HepG2 (cell line): ENCODE measurements around the gene MKS1. TPM values are rescaled to one million over a fixed set of nuclear protein-coding genes. Genes with fewer than 3 reads are reported as not detected.

ENCODE experiments used
- ADNP ChIP-seq: sonication (generic); formaldehyde crosslinking; IDR thresholded peaks from 2 replicates; pipeline ENCODE4 v1.4.0; 2020; ENCODE audit warnings: missing genetic modification reagents
- ARID2 ChIP-seq: sonication (generic); formaldehyde crosslinking; IDR thresholded peaks from 2 replicates; pipeline ENCODE4 v1.8.1; 2022; ENCODE audit warnings: mild to moderate bottlenecking, missing genetic modification reagents, borderline replicate concordance
- FOXC1 ChIP-seq: sonication (generic); formaldehyde crosslinking; IDR thresholded peaks from 2 replicates; pipeline ENCODE4 v1.8.0; 2022; ENCODE audit warnings: mild to moderate bottlenecking, missing genetic modification reagents, borderline replicate concordance
- HDAC1 ChIP-seq: sonication (generic); formaldehyde crosslinking; IDR thresholded peaks from 2 replicates; pipeline ENCODE4 v1.5.1; 2020; ENCODE audit warnings: mild to moderate bottlenecking, missing genetic modification reagents
- HDAC6 ChIP-seq: fragments of 200-600 bp; sonication (generic); IDR thresholded peaks from 2 replicates; pipeline ENCODE4 v1.7.0; 2017; ENCODE audit warnings: mild to moderate bottlenecking, antibody characterized with exemption, low read length, low read depth
- HHEX ChIP-seq: IDR thresholded peaks from 2 replicates; pipeline ENCODE4 v1.6.1; 2016; ENCODE audit warnings: control low read depth
- JUND ChIP-seq: sonication (generic); formaldehyde crosslinking; IDR thresholded peaks from 2 replicates; pipeline ENCODE4 v1.8.0; 2022; ENCODE audit warnings: mild to moderate bottlenecking, missing genetic modification reagents
- MAFK ChIP-seq, 2 experiments: IDR thresholded peaks in 1 of 2; conservative IDR thresholded peaks in 1 of 2; 2 replicates each; pipeline ENCODE4 v1.6.1; 2011; ENCODE audit warnings: improper control_type of control experiment in 2 of 2, low read length in 2 of 2
- MAZ ChIP-seq, 2 experiments: sonication (generic) in 1 of 2; formaldehyde crosslinking in 1 of 2; IDR thresholded peaks; 2 replicates each; pipeline versions ENCODE4 v1.5.0 to v1.6.1; 2012 to 2020; ENCODE audit warnings: low read depth in 2 of 2, mild to moderate bottlenecking in 2 of 2, borderline replicate concordance in 1 of 2, improper control_type of control experiment in 1 of 2, low read length in 1 of 2, missing genetic modification reagents in 1 of 2, moderate library complexity in 1 of 2
- MEF2D ChIP-seq: sonication (generic); formaldehyde crosslinking; IDR thresholded peaks from 2 replicates; pipeline ENCODE4 v1.5.1; 2020; ENCODE audit warnings: mild to moderate bottlenecking, missing genetic modification reagents
- MEIS2 ChIP-seq: sonication (generic); formaldehyde crosslinking; IDR thresholded peaks from 2 replicates; pipeline ENCODE4 v1.9.0; 2021; ENCODE audit warnings: mild to moderate bottlenecking, missing genetic modification reagents
- MTF1 ChIP-seq: sonication (generic); formaldehyde crosslinking; IDR thresholded peaks from 2 replicates; pipeline ENCODE4 v1.5.0; 2020; ENCODE audit warnings: missing genetic modification reagents
- NR0B2 ChIP-seq: sonication (generic); formaldehyde crosslinking; IDR thresholded peaks from 2 replicates; pipeline ENCODE4 v1.4.0; 2020; ENCODE audit warnings: mild to moderate bottlenecking, missing genetic modification reagents
- RBM39 ChIP-seq: fragments of 200-400 bp; formaldehyde crosslinking; IDR thresholded peaks from one replicate; pipeline ENCODE4 v1.6.1; 2018; ENCODE audit warnings: antibody characterized with exemption, mild to moderate bottlenecking, low read depth, low read length; ENCODE audit not compliant: poor library complexity, severe bottlenecking
- REPIN1 ChIP-seq: sonication (generic); formaldehyde crosslinking; IDR thresholded peaks from 2 replicates; pipeline ENCODE4 v1.8.0; 2022; ENCODE audit warnings: missing genetic modification reagents, low read depth, mild to moderate bottlenecking, borderline replicate concordance
- SP2 ChIP-seq: sonication (generic); formaldehyde crosslinking; IDR thresholded peaks from 2 replicates; pipeline ENCODE4 v1.5.1; 2020; ENCODE audit warnings: mild to moderate bottlenecking, missing genetic modification reagents
- ZBTB25 ChIP-seq: IDR thresholded peaks from 2 replicates; pipeline ENCODE4 v1.6.1; 2018; ENCODE audit warnings: missing genetic modification reagents
- ZNF552 ChIP-seq: sonication (generic); formaldehyde crosslinking; IDR thresholded peaks from 2 replicates; pipeline ENCODE4 v1.9.0; 2022; ENCODE audit warnings: missing genetic modification reagents, mild to moderate bottlenecking, borderline replicate concordance
- ZNF607 ChIP-seq: sonication (generic); formaldehyde crosslinking; IDR thresholded peaks from 2 replicates; pipeline ENCODE4 v1.5.1; 2020; ENCODE audit warnings: missing genetic modification reagents, mild to moderate bottlenecking, borderline replicate concordance
- ZNF678 ChIP-seq: sonication (generic); formaldehyde crosslinking; IDR thresholded peaks from 2 replicates; pipeline ENCODE4 v1.4.0; 2020; ENCODE audit warnings: mild to moderate bottlenecking, missing genetic modification reagents
- ZNF687 ChIP-seq: sonication (generic); formaldehyde crosslinking; IDR thresholded peaks from 2 replicates; pipeline ENCODE4 v1.5.1; 2020; ENCODE audit warnings: mild to moderate bottlenecking, missing genetic modification reagents, moderate library complexity
- ZNF816 ChIP-seq: sonication (generic); formaldehyde crosslinking; IDR thresholded peaks from 2 replicates; pipeline ENCODE4 v1.8.0; 2022; ENCODE audit warnings: missing genetic modification reagents, mild to moderate bottlenecking, borderline replicate concordance
- ZNF841 ChIP-seq: sonication (generic); formaldehyde crosslinking; IDR thresholded peaks from 2 replicates; pipeline ENCODE4 v1.8.1; 2023; ENCODE audit warnings: missing genetic modification reagents, borderline replicate concordance
- polyA plus RNA-seq, 8 experiments: library from polyadenylated mRNA; depleted of rRNA in 3 of 8; stranded (reverse) in 7 of 8; unstranded in 1 of 8; fragments of >200 nt; fragmentation: Illumina TruSeq in 4 of 8; extraction: Trizol in 4 of 8; gene quantifications; 2 replicates each; pipeline versions ENCODE4 v1.2.1 to v1.2.3, GENCODE V29; 2011 to 2016; ENCODE audit warnings: low read depth in 4 of 8, missing spikeins in 1 of 8, mixed read lengths in 1 of 8; ENCODE audit not compliant: insufficient read depth in 1 of 8
- total RNA-seq, 5 experiments: library from RNA; depleted of rRNA; stranded (reverse); fragments of >200 nt; fragmentation: Illumina TruSeq; extraction: Trizol; gene quantifications; 2 replicates each; pipeline ENCODE4 v1.2.3, GENCODE V29; 2016; ENCODE audit warnings: low read depth in 1 of 5

The MKS1 gene
- total and polyA plus RNA-seq, 2 of the 13 experiments (the other 11 are each of a cell fraction or from before 2014, with no cell fraction given) = 16.1 to 26.3 TPM

GRCh38 chr17:58249270-58250133 is 30.4 kb upstream of the MKS1 start (continued):
- TF ChIP-seq HDAC6 (no peak), MAZ (IDR thresholded peaks at IDR 0.05; ENCODE audit: borderline replicate concordance, low read depth, low read length) (no peak), MAZ (CRISPR knock-in tag; IDR thresholded peaks at IDR 0.05; ENCODE audit: low read depth) (peak; percentile 84; the same call in 1 of the 2 replicates), ZNF841 (CRISPR knock-in tag) (peak; percentile 77; the same call in 1 of the 2 replicates), ARID2 (CRISPR knock-in tag) (peak; percentile 84), REPIN1 (CRISPR knock-in tag) (peak; percentile 90), SP2 (CRISPR knock-in tag) (no peak), HDAC1 (CRISPR knock-in tag) (no peak), MTF1 (CRISPR knock-in tag) (no peak), ZNF687 (peak; percentile 96), MEF2D (CRISPR knock-in tag) (peak; percentile 74; the same call in 1 of the 2 replicates), HHEX (CRISPR knock-in tag) (no peak), NR0B2 (peak; percentile 62; the same call in 1 of the 2 replicates), ZNF552 (CRISPR knock-in tag) (peak; percentile 79; the same call in 1 of the 2 replicates), MEIS2 (CRISPR knock-in tag) (peak; percentile 82; the same call in 1 of the 2 replicates), ZBTB25 (peak; percentile 57; the same call in 1 of the 2 replicates), JUND (CRISPR knock-in tag) (no peak), MAFK (conservative IDR thresholded peaks at IDR 0.05 in 1 of 2, IDR thresholded peaks at IDR 0.05 in 1 of 2; ENCODE audit: low read length in 2 of 2) (no peak), ZNF678 (peak; percentile 94; the same call in 1 of the 2 replicates), FOXC1 (CRISPR knock-in tag) (peak; percentile 67; the same call in 1 of the 2 replicates), RBM39 (peak; percentile 18), ZNF607 (CRISPR knock-in tag) (no peak), ADNP (CRISPR knock-in tag) (no peak), ZNF816 (CRISPR knock-in tag) (no peak; the same call in 1 of the 2 replicates)
